HEK293 (cell line): Measurements from ENCODE around the gene COQ8B.

Experiments used
- BCL11B ChIP-seq: fragments of 450-650 bp; formaldehyde crosslinking; IDR thresholded peaks from 2 replicates; pipeline ENCODE4 v1.5.1; 2016; ENCODE audit warnings: low read depth, missing biosample characterization, missing genetic modification characterization
- CTCF ChIP-seq: fragments of 450-650 bp; formaldehyde crosslinking; IDR thresholded peaks from 2 replicates; pipeline ENCODE4 v1.5.1; 2016; ENCODE audit warnings: missing biosample characterization, missing genetic modification characterization
- INSM2 ChIP-seq: fragments of 450-650 bp; formaldehyde crosslinking; IDR thresholded peaks from 2 replicates; pipeline ENCODE4 v1.5.1; 2016; ENCODE audit warnings: missing biosample characterization, missing genetic modification characterization
- KLF8 ChIP-seq: fragments of 450-650 bp; formaldehyde crosslinking; IDR thresholded peaks from 2 replicates; pipeline ENCODE4 v1.5.1; 2016; ENCODE audit warnings: missing biosample characterization, missing genetic modification characterization
- TCF7L2 ChIP-seq: IDR thresholded peaks from 2 replicates; pipeline ENCODE4 v1.6.1; 2011; ENCODE audit warnings: low read depth, mild to moderate bottlenecking, inconsistent platforms, low read length, moderate library complexity, borderline replicate concordance
- ZNF394 ChIP-seq: fragments of 450-650 bp; formaldehyde crosslinking; IDR thresholded peaks from 2 replicates; pipeline ENCODE4 v1.5.1; 2016; ENCODE audit warnings: missing biosample characterization, missing genetic modification characterization, mild to moderate bottlenecking, moderate library complexity, borderline replicate concordance
- ZNF518A ChIP-seq: fragments of 450-650 bp; formaldehyde crosslinking; conservative IDR thresholded peaks from 2 replicates; pipeline ENCODE4 v1.5.1; 2016; ENCODE audit warnings: low read depth, missing biosample characterization, missing genetic modification characterization
- ZNF555 ChIP-seq: fragments of 450-650 bp; formaldehyde crosslinking; conservative IDR thresholded peaks from 2 replicates; pipeline ENCODE4 v1.5.1; 2017; ENCODE audit warnings: missing biosample characterization, mild to moderate bottlenecking, missing genetic modification characterization, inconsistent platforms
- ZNF677 ChIP-seq: fragments of 450-650 bp; IDR thresholded peaks from 2 replicates; pipeline ENCODE4 v1.5.0; 2018; ENCODE audit warnings: missing biosample characterization, mild to moderate bottlenecking, missing genetic modification characterization, moderate library complexity
- ZSCAN18 ChIP-seq: fragments of 450-650 bp; formaldehyde crosslinking; IDR thresholded peaks from 2 replicates; pipeline ENCODE4 v1.5.1; 2016; ENCODE audit warnings: missing biosample characterization, missing genetic modification characterization
- TF ChIP-seq, protein P1 (sequence below): fragments of 450-650 bp; formaldehyde crosslinking; IDR thresholded peaks from 2 replicates; pipeline ENCODE4 v1.5.1; 2016; ENCODE audit warnings: missing biosample characterization, missing genetic modification characterization
- TF ChIP-seq, protein P2 (sequence below): fragments of 450-650 bp; formaldehyde crosslinking; optimal IDR thresholded peaks from 2 replicates; pipeline ENCODE3; 2016; ENCODE audit warnings: missing biosample characterization, mild to moderate bottlenecking, missing genetic modification characterization

DNA sequence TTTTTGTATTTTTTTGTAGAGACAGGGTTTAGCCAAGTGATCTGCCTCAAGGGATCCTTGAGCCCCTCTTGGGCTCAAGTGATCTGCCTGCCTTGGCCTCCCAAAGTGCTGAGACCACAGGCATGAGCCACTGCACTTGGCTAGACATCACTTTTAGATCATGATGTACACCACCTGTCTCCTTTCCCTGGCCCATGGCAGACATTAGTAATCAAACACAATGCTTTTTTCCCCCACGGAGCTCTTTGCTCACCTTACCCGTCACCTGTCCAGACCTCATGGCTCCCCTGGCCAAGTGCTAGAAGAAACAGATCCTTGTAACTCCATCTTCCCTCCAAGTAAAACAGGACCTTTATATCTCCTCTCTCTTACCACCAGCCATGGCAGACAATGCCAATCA lies 44.6 kb downstream of the COQ8B start:
- TF ChIP-seq KLF8 (tag by site-specific recombination) (no peak), ZNF677 (tag by site-specific recombination) (no peak), ZNF394 (no peak), BCL11B (tag by site-specific recombination) (no peak), CTCF (tag by site-specific recombination) (no peak), INSM2 (tag by site-specific recombination) (no peak), TCF7L2 (no peak), ZNF518A (tag by site-specific recombination) (no peak), ZSCAN18 (tag by site-specific recombination) (no peak), ZNF555 (tag by site-specific recombination) (no peak)
- TF ChIP-seq, protein P1, sequence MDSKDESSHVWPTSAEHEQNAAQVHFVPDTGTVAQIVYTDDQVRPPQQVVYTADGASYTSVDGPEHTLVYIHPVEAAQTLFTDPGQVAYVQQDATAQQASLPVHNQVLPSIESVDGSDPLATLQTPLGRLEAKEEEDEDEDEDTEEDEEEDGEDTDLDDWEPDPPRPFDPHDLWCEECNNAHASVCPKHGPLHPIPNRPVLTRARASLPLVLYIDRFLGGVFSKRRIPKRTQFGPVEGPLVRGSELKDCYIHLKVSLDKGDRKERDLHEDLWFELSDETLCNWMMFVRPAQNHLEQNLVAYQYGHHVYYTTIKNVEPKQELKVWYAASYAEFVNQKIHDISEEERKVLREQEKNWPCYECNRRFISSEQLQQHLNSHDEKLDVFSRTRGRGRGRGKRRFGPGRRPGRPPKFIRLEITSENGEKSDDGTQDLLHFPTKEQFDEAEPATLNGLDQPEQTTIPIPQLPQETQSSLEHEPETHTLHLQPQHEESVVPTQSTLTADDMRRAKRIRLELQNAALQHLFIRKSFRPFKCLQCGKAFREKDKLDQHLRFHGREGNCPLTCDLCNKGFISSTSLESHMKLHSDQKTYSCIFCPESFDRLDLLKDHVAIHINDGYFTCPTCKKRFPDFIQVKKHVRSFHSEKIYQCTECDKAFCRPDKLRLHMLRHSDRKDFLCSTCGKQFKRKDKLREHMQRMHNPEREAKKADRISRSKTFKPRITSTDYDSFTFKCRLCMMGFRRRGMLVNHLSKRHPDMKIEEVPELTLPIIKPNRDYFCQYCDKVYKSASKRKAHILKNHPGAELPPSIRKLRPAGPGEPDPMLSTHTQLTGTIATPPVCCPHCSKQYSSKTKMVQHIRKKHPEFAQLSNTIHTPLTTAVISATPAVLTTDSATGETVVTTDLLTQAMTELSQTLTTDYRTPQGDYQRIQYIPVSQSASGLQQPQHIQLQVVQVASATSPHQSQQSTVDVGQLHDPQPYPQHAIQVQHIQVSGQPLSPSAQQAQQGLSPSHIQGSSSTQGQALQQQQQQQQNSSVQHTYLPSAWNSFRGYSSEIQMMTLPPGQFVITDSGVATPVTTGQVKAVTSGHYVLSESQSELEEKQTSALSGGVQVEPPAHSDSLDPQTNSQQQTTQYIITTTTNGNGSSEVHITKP (tag by site-specific recombination): no peak
- TF ChIP-seq, protein P2, sequence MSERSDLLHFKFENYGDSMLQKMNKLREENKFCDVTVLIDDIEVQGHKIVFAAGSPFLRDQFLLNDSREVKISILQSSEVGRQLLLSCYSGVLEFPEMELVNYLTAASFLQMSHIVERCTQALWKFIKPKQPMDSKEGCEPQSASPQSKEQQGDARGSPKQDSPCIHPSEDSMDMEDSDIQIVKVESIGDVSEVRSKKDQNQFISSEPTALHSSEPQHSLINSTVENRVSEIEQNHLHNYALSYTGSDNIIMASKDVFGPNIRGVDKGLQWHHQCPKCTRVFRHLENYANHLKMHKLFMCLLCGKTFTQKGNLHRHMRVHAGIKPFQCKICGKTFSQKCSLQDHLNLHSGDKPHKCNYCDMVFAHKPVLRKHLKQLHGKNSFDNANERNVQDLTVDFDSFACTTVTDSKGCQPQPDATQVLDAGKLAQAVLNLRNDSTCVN (tag by site-specific recombination): no peak
